CD4-positive, alpha-beta T cell (primary cell): ENCODE data around the gene PLEKHG1. TPM values are rescaled to one million over a fixed set of nuclear protein-coding genes. Genes with fewer than 3 reads are reported as not detected.

Source experiments
- ATAC-seq: fragments of 200-7000 bp; cut with Tn5 transposase; one replicate; pipeline ENCODE4 v1.10.0; 2022; ENCODE audit warnings: mild to moderate bottlenecking; ENCODE audit not compliant: poor library complexity
- CTCF ChIA-PET: fragments of 350-600 bp; sonication (Branson Sonifier 250); formaldehyde crosslinking; loops from one replicate; lab custom pipeline; 2021; ENCODE audit warnings: antibody characterized with exemption, inconsistent platforms; lab: Charles Lee
- POLR2A ChIA-PET: fragments of 350-600 bp; sonication (Branson Sonifier 250); formaldehyde crosslinking; loops from one replicate; lab custom pipeline; 2021; ENCODE audit warnings: antibody characterized with exemption, inconsistent platforms; lab: Charles Lee
- DNase-seq, 14 experiments: peaks; one replicate each; pipeline ENCODE4 v3.0.0-alpha.2; 2013 to 2020; ENCODE audit warnings: mixed read lengths in 2 of 14
- H3K27ac ChIP-seq, 2 donors: one replicate each; pipeline versions ENCODE4 v1.5.1 to v1.7.0; 2013; ENCODE audit warnings: low read length in 2 of 2, low read depth in 1 of 2, mild to moderate bottlenecking in 1 of 2
- H3K27me3 ChIP-seq, 2 experiments: 1 replicate in 1 of 2; 2 replicates in 1 of 2; pipeline versions ENCODE4 v1.6.1 to v1.7.0; 2013; ENCODE audit warnings: low read length in 2 of 2, control low read depth in 1 of 2, mild to moderate bottlenecking in 1 of 2, moderate library complexity in 1 of 2; ENCODE audit not compliant: insufficient read depth in 2 of 2, control insufficient read depth in 1 of 2
- H3K36me3 ChIP-seq: one replicate; pipeline ENCODE4 v1.6.1; 2013; ENCODE audit warnings: low read length, control low read depth; ENCODE audit not compliant: insufficient read depth
- H3K4me1 ChIP-seq: one replicate; pipeline ENCODE4 v1.6.1; 2013; ENCODE audit warnings: low read length, control low read depth; ENCODE audit not compliant: insufficient read depth
- H3K4me3 ChIP-seq: one replicate; pipeline ENCODE4 v1.5.1; 2013; ENCODE audit warnings: mild to moderate bottlenecking, low read length, moderate library complexity
- H3K9me3 ChIP-seq, 2 experiments: 1 replicate in 1 of 2; 2 replicates in 1 of 2; pipeline versions ENCODE4 v1.6.1 to v1.7.0; 2013; ENCODE audit warnings: low read length in 2 of 2, mild to moderate bottlenecking in 2 of 2, control low read depth in 1 of 2, moderate library complexity in 1 of 2; ENCODE audit not compliant: control insufficient read depth in 1 of 2, insufficient read depth in 1 of 2
- H3K27ac Mint-ChIP-seq: one replicate; pipeline ENCODE4 v1.8.0; 2020; ENCODE audit warnings: mixed read lengths
- H3K27me3 Mint-ChIP-seq: one replicate; pipeline ENCODE4 v1.8.0; 2021; ENCODE audit warnings: mixed read lengths
- H3K36me3 Mint-ChIP-seq: one replicate; pipeline ENCODE4 v1.8.0; 2021; ENCODE audit warnings: low read depth, mixed read lengths
- H3K4me1 Mint-ChIP-seq: one replicate; pipeline ENCODE4 v1.8.0; 2021; ENCODE audit warnings: low read depth, mixed read lengths
- H3K4me3 Mint-ChIP-seq: one replicate; pipeline ENCODE4 v1.8.0; 2020; ENCODE audit warnings: mild to moderate bottlenecking, mixed read lengths
- H3K9me3 Mint-ChIP-seq: one replicate; pipeline ENCODE4 v1.8.0; 2020; ENCODE audit warnings: mixed read lengths
- CTCF ChIP-seq: fragments of 200-600 bp; IDR thresholded peaks from one replicate; pipeline ENCODE4 v1.8.0; 2022; ENCODE audit warnings: antibody characterized with exemption, mild to moderate bottlenecking
- intact Hi-C, 2 experiments: fragments of 100-400 bp; cut with DNase I in 1 of 2; cut with micrococcal nuclease in 1 of 2; formaldehyde crosslinking; loops; one replicate each; pipeline versions ENCODE4 v1.15.1 to v1.9.0; 2023 to 2025; cut with DNase I, micrococcal nuclease
- total RNA-seq, 174 experiments: library from RNA in 2 of 174; stranded (reverse) in 2 of 174; gene quantifications; one replicate each; pipeline ENCODE4 v1.2.3 and lab custom pipeline; 2021 to 2026

Gene PLEKHG1
- total RNA-seq, 2 experiments from 2014 or later = 1.5 to 1.8 TPM

DNA sequence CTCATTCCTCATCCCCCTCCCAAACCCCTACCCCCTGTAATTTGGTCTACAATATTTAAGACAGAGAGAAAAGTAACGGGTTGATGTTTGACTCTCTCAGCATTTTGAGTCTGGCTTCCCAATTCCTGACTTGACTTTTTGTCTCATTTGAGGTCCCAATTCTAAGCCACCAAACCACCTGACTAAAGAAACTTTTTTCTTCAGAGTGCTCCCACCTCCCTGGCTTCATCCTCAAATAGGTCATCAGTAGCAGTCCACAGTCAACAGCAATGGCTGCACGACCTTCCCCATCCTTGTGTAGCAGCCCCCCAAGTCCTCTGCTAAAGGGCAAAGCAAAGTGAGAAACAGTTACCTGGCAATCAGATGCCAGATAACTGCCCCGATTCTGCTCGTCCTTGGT lies 1.8 kb downstream of the PLEKHG1 start:
- no peak for ATAC-seq
- H3K27ac Mint-ChIP-seq = no peak overlapping the region
- no peaks in the 10 kb centered on the region for H3K9me3 ChIP-seq
- POLR2A ChIA-PET = no interaction called here
- DNase-seq = no peak
- no peak overlapping the region for H3K27ac ChIP-seq
- no peaks in the 10 kb centered on the region for H3K36me3 Mint-ChIP-seq
- intact Hi-C loops = no loop called here
- CTCF ChIA-PET = no interaction called here
- no peaks in the 10 kb centered on the region for H3K36me3 ChIP-seq
- H3K9me3 Mint-ChIP-seq = no peaks in the 10 kb centered on the region
- H3K27me3 ChIP-seq = peaks cover 2 to 33% of the 10 kb centered on the region in 2 experiments
- no peak overlapping the region for H3K4me3 ChIP-seq
- peak overlapping the region; percentile 55 for H3K4me3 Mint-ChIP-seq
- no peak for TF ChIP-seq CTCF
- H3K4me1 ChIP-seq = peaks cover 13% of the 10 kb centered on the region
- peaks cover 51% of the 10 kb centered on the region for H3K27me3 Mint-ChIP-seq
- H3K4me1 Mint-ChIP-seq = peaks cover 14% of the 10 kb centered on the region

DNA sequence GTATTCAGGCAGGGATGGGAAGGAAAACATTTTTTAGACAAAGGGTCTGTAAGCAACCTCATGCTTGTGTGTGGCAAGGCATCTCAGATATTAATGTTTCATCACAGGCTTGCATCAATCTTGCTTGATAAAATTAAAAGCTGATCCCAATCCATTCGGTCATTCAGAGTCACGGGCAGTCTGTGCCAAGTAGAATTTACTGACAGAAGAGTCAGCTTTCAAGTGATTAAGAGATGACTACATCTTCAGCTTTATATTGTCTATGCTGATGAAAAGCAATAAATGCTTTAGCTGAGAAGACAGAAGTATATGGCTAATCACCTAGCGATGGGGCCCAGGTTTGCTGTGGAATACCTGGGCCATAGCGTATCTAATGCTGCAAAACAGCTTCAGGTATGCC lies 3.5 kb downstream of the PLEKHG1 start:
- POLR2A ChIA-PET = no interaction called here
- Histone ChIP-seq H3K27ac (no peak overlapping the region), H3K9me3 (no peaks in the 10 kb centered on the region), H3K4me3 (no peak overlapping the region), H3K36me3 (no peaks in the 10 kb centered on the region), H3K4me1 (peaks cover 13% of the 10 kb centered on the region), H3K27me3 (peaks cover 2 to 28% of the 10 kb centered on the region in 2 experiments)
- intact Hi-C loops = no loop called here
- Mint-ChIP-seq H3K36me3 (no peaks in the 10 kb centered on the region), H3K27ac (no peak overlapping the region), H3K4me3 (no peak overlapping the region), H3K9me3 (no peaks in the 10 kb centered on the region), H3K27me3 (peaks cover 47% of the 10 kb centered on the region), H3K4me1 (peaks cover 14% of the 10 kb centered on the region)
- DNase-seq (no peak), ATAC-seq (no peak)
- no peak for TF ChIP-seq CTCF
- CTCF ChIA-PET = no interaction called here

DNA sequence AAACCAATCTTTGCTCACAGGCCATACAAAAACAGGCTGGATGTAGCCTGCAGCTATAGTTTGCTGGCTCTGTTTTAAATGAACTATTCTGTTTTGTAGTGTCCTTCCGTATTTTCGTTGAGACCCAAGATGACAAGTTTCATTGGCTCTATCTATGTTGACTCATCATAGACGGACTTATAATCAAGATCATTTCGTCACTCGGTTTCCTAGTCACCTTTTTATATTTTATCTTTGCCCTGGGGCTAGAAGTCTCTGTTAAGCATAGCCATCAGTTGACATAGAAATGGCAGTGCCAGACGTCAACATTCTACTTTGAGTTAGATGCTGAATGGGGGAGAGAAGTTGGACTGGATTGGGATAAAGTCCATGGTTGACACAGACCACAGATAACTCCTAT lies 4.8 kb downstream of the PLEKHG1 start:
- H3K4me3 Mint-ChIP-seq = no peak overlapping the region
- CTCF ChIA-PET = no interaction called here

More for the DNA sequence above, 4.8 kb downstream of the PLEKHG1 start:
- peaks cover 6% of the 10 kb centered on the region for H3K4me1 Mint-ChIP-seq
- H3K36me3 ChIP-seq = no peaks in the 10 kb centered on the region
- TF ChIP-seq CTCF = no peak
- no peak overlapping the region for H3K27ac Mint-ChIP-seq
- H3K27me3 Mint-ChIP-seq = peaks cover 34% of the 10 kb centered on the region
- no peak overlapping the region for H3K4me3 ChIP-seq
- ATAC-seq (no peak), DNase-seq (no peak)
- H3K9me3 Mint-ChIP-seq = no peaks in the 10 kb centered on the region
- H3K27me3 ChIP-seq = peaks cover 2 to 27% of the 10 kb centered on the region in 2 experiments
- H3K36me3 Mint-ChIP-seq = no peaks in the 10 kb centered on the region
- H3K9me3 ChIP-seq = no peaks in the 10 kb centered on the region
- POLR2A ChIA-PET = no interaction called here
- peaks cover 8% of the 10 kb centered on the region for H3K4me1 ChIP-seq
- intact Hi-C loops = no loop called here
- H3K27ac ChIP-seq = no peak overlapping the region
